ENCODE measurements around the gene NUDT22. TPM values are rescaled to one million over a fixed set of nuclear protein-coding genes. Genes with fewer than 3 reads are reported as not detected.

NUDT22 gene
- total RNA-seq, 3 donors from 2014 or later = 34.2 to 58.0 (median 36.7) TPM

GRCh38 chr11:64268025-64268892 is 42.2 kb downstream of the NUDT22 start:
- DNase-seq (ENCODE audit: low spot score in 2 of 2) = peak in 1 of 2 donors; percentile 56
- no peak for TF ChIP-seq POLR2AphosphoS5 (IDR thresholded peaks at IDR 0.05)
- TF ChIP-seq CTCF (IDR thresholded peaks at IDR 0.05) = no peak
- TF ChIP-seq POLR2A (IDR thresholded peaks at IDR 0.05) = no peak
- intact Hi-C loops (cut with DNase I; ENCODE audit: low total_unique reads) = loop anchor here (5.0 kb wide), 1 partner anchor 681 kb away; no protein-coding TSS in a partner anchor
- peaks cover 6 to 25% of the 10 kb centered on the region in 2 donors for H3K4me1 ChIP-seq
- no peaks in the 10 kb centered on the region for H3K27me3 ChIP-seq
- peak overlapping the region; percentile 77 to 97 (median 79) for H3K4me3 ChIP-seq
- H3K36me3 ChIP-seq = no peaks in the 10 kb centered on the region
- H3K27ac ChIP-seq = peak overlapping the region; percentile 95 to 100
- no peaks in the 10 kb centered on the region for H3K9me3 ChIP-seq

- Histone ChIP-seq H3K36me3 (no peaks in the 10 kb centered on the region), H3K27ac (peak overlapping the region; percentile 95 to 100), H3K4me1 (peaks cover 6 to 25% of the 10 kb centered on the region in 2 donors), H3K27me3 (no peaks in the 10 kb centered on the region), H3K4me3 (peak overlapping the region; percentile 77 to 97 (median 79)), H3K9me3 (no peaks in the 10 kb centered on the region)
- intact Hi-C loops (cut with DNase I; ENCODE audit: low total_unique reads) = loop anchor here (5.0 kb wide), 1 partner anchor 682 kb away; no protein-coding TSS in a partner anchor
- peak in 1 of 2 donors; percentile 42 for DNase-seq (ENCODE audit: low spot score in 2 of 2)
- TF ChIP-seq POLR2A (IDR thresholded peaks at IDR 0.05) (no peak), CTCF (IDR thresholded peaks at IDR 0.05) (no peak), POLR2AphosphoS5 (IDR thresholded peaks at IDR 0.05) (peak in 1 of 3 donors; percentile 55)
Measured at GRCh38 chr11:64268893-64269539, 42.9 kb downstream of the NUDT22 start.

GRCh38 chr11:64269540-64270220 is 43.6 kb downstream of the NUDT22 start:
- peak overlapping the region; percentile 95 to 100 for H3K27ac ChIP-seq
- H3K4me3 ChIP-seq = peak overlapping the region; percentile 77 to 97 (median 79)
- intact Hi-C loops (cut with DNase I; ENCODE audit: low total_unique reads) = loop anchor here (5.0 to 10.0 kb wide), 2 partner anchors 682 to 1995 kb away; partner anchors contain the start of gene SCGB2A2
- peak; percentile 95 to 99 for DNase-seq (ENCODE audit: low spot score in 2 of 2)
- H3K27me3 ChIP-seq = no peaks in the 10 kb centered on the region
- peaks cover 6 to 25% of the 10 kb centered on the region in 2 donors for H3K4me1 ChIP-seq
- no peaks in the 10 kb centered on the region for H3K36me3 ChIP-seq
- peak in 1 of 3 donors; percentile 18 for TF ChIP-seq CTCF (IDR thresholded peaks at IDR 0.05)
- TF ChIP-seq POLR2AphosphoS5 (IDR thresholded peaks at IDR 0.05) = peak; percentile 86 to 93 (median 92)
- TF ChIP-seq POLR2A (IDR thresholded peaks at IDR 0.05) = no peak
- no peaks in the 10 kb centered on the region for H3K9me3 ChIP-seq

GRCh38 chr11:64275031-64275800 is 49.1 kb downstream of the NUDT22 start:
- TF ChIP-seq CTCF (IDR thresholded peaks at IDR 0.05) (no peak), POLR2A (IDR thresholded peaks at IDR 0.05) (no peak), POLR2AphosphoS5 (IDR thresholded peaks at IDR 0.05) (no peak)
- Histone ChIP-seq H3K4me3 (no peak overlapping the region), H3K36me3 (no peaks in the 10 kb centered on the region), H3K27me3 (no peaks in the 10 kb centered on the region), H3K4me1 (peaks cover 0 to 8% of the 10 kb centered on the region in 2 donors), H3K9me3 (no peaks in the 10 kb centered on the region), H3K27ac (no peak overlapping the region)
- intact Hi-C loops (cut with DNase I; ENCODE audit: low total_unique reads) = loop anchor here (10.0 kb wide), 1 partner anchor 2000 kb away; the partner anchor contains the start of gene SCGB2A2
- no peak for DNase-seq (ENCODE audit: low spot score in 2 of 2)
